Neuronal stem cell (in vitro differentiated cells): ENCODE measurements around the gene ATP4A.
A peak's percentile ranks its signal among the peaks of the same experiment; 100 is the strongest.

Experiments used
- DNase-seq: peaks from one replicate; pipeline ENCODE4 v3.0.0-alpha.2; 2013; ENCODE audit warnings: low spot score
- H2AFZ ChIP-seq: one replicate; pipeline ENCODE4 v1.6.1; 2013; ENCODE audit warnings: mild to moderate bottlenecking, low read length, inconsistent platforms
- H2AK5ac ChIP-seq: 2 replicates; pipeline ENCODE4 v1.6.1; 2013; ENCODE audit warnings: low read depth, mild to moderate bottlenecking, inconsistent platforms, low read length, moderate library complexity, mixed read lengths
- H2BK120ac ChIP-seq: 2 replicates; pipeline ENCODE4 v1.6.1; 2013; ENCODE audit warnings: low read depth, mild to moderate bottlenecking, inconsistent platforms, low read length, moderate library complexity, mixed read lengths
- H2BK12ac ChIP-seq: one replicate; pipeline ENCODE4 v1.6.1; 2013; ENCODE audit warnings: low read length, inconsistent platforms
- H2BK15ac ChIP-seq: 2 replicates; pipeline ENCODE4 v1.6.1; 2013; ENCODE audit warnings: mild to moderate bottlenecking, low read length, inconsistent platforms, mixed read lengths
- H2BK5ac ChIP-seq: one replicate; pipeline ENCODE4 v1.6.1; 2013; ENCODE audit warnings: inconsistent platforms, mild to moderate bottlenecking, low read length, moderate library complexity
- H3K14ac ChIP-seq: one replicate; pipeline ENCODE4 v1.6.1; 2013; ENCODE audit warnings: low read length, inconsistent platforms
- H3K18ac ChIP-seq: 2 replicates; pipeline ENCODE4 v1.6.1; 2013; ENCODE audit warnings: low read length, inconsistent platforms
- H3K23ac ChIP-seq: 2 replicates; pipeline ENCODE4 v1.6.1; 2013; ENCODE audit warnings: low read depth, mild to moderate bottlenecking, mixed read lengths, low read length, inconsistent platforms; ENCODE audit not compliant: poor library complexity
- H3K27ac ChIP-seq: replicated peaks from 3 replicates; pipeline ENCODE4 v1.5.1; 2013; ENCODE audit warnings: low read length, inconsistent platforms
- H3K27me3 ChIP-seq, 3 experiments: 2 replicates each; pipeline ENCODE4 v1.6.1; 2013; ENCODE audit warnings: low read length in 3 of 3, mild to moderate bottlenecking in 2 of 3, inconsistent platforms in 1 of 3, low read depth in 1 of 3, mixed read lengths in 1 of 3, moderate library complexity in 1 of 3; ENCODE audit not compliant: control insufficient read depth in 3 of 3, insufficient read depth in 3 of 3
- H3K36me3 ChIP-seq, 2 donors: replicated peaks in 1 of 2; 2 replicates each; pipeline ENCODE4 v1.6.1; 2013; ENCODE audit warnings: low read length in 2 of 2; ENCODE audit not compliant: control insufficient read depth in 2 of 2, insufficient read depth in 2 of 2
- H3K4ac ChIP-seq: 2 replicates; pipeline ENCODE4 v1.6.1; 2013; ENCODE audit warnings: inconsistent platforms, mild to moderate bottlenecking, low read length, moderate library complexity
- H3K4me1 ChIP-seq, 2 donors: 1 replicate in 1 of 2; 2 replicates in 1 of 2; pipeline ENCODE4 v1.6.1; 2013; ENCODE audit warnings: low read length in 2 of 2, low read depth in 1 of 2; ENCODE audit not compliant: control insufficient read depth in 2 of 2, insufficient read depth in 1 of 2
- H3K4me2 ChIP-seq: one replicate; pipeline ENCODE4 v1.6.1; 2013; ENCODE audit warnings: mild to moderate bottlenecking, low read length, inconsistent platforms; ENCODE audit not compliant: insufficient read depth, poor library complexity, severe bottlenecking
- H3K4me3 ChIP-seq, 2 donors: 2 replicates each; pipeline ENCODE4 v1.5.1; 2013; ENCODE audit warnings: low read length in 2 of 2, mild to moderate bottlenecking in 2 of 2, inconsistent platforms in 1 of 2, moderate library complexity in 1 of 2
- H3K79me1 ChIP-seq: one replicate; pipeline ENCODE4 v1.6.1; 2013; ENCODE audit warnings: low read depth, mild to moderate bottlenecking, inconsistent platforms, low read length, moderate library complexity
- H3K9ac ChIP-seq: one replicate; pipeline ENCODE4 v1.6.1; 2013; ENCODE audit warnings: mild to moderate bottlenecking, low read depth, low read length, inconsistent platforms; ENCODE audit not compliant: poor library complexity
- H3K9me3 ChIP-seq, 2 donors: replicated peaks in 1 of 2; 2 replicates each; pipeline versions ENCODE3 to v1.6.1; 2013; ENCODE audit warnings: low read length in 2 of 2, mild to moderate bottlenecking in 2 of 2, inconsistent platforms in 1 of 2, low read depth in 1 of 2, mixed read lengths in 1 of 2, moderate library complexity in 1 of 2; ENCODE audit not compliant: control insufficient read depth in 2 of 2, insufficient read depth in 1 of 2
- H4K8ac ChIP-seq: one replicate; pipeline ENCODE4 v1.6.1; 2013; ENCODE audit warnings: low read depth, mild to moderate bottlenecking, inconsistent platforms, low read length, moderate library complexity
- H4K91ac ChIP-seq: one replicate; pipeline ENCODE4 v1.6.1; 2013; ENCODE audit warnings: low read length, low read depth, mild to moderate bottlenecking, inconsistent platforms; ENCODE audit not compliant: poor library complexity
- WGBS, 2 donors: extraction: QIAGEN DNeasy Blood & Tissue Kit; methylation state at CpG; one replicate each; pipeline ENCODE4 v1.1.7; 2013; ENCODE audit warnings: missing lambda C conversion rate in 2 of 2, mixed read lengths in 1 of 2; ENCODE audit not compliant: insufficient read length in 2 of 2, insufficient replicate concordance in 1 of 2; ENCODE audit errors: extremely low coverage in 2 of 2; 5-methylcytosine and 5-hydroxymethylcytosine counted together

ATP4A gene

GRCh38 chr19:35528218-35529038 lies 35.0 kb downstream of the ATP4A start, which contains the start of gene SBSN:
Gene SBSN, minus strand, starts transcription at chr19:35528311. Its CDS starts 30 bp downstream, at chr19:35528281.
- H4K91ac ChIP-seq: no peak within 1 kb of the TSS
- peak within 1 kb of the TSS; percentile 49 for H3K14ac ChIP-seq
- DNase-seq: no peak
- H3K4ac ChIP-seq: no peak within 1 kb of the TSS
- H2AK5ac ChIP-seq: no peak within 1 kb of the TSS
- peak within 1 kb of the TSS; percentile 30 for H3K18ac ChIP-seq
- H3K27me3 ChIP-seq: peaks cover 0 to 53% (median 4%) of the 10 kb centered on the region in 3 experiments
- no peak within 1 kb of the TSS for H3K4me3 ChIP-seq
- H3K4me2 ChIP-seq: no peak within 1 kb of the TSS
- no peak within 1 kb of the TSS for H2BK5ac ChIP-seq
- no peak within 1 kb of the TSS for H2BK12ac ChIP-seq
- H4K8ac ChIP-seq: no peak within 1 kb of the TSS
- no peak within 1 kb of the TSS for H2AFZ ChIP-seq
- H3K9me3 ChIP-seq: peaks cover 0 to 2% of the 10 kb centered on the region in 2 donors
- WGBS, 2 donors: no CpG with 5 or more reads among the region's 11 CpGs
- no peak within 1 kb of the TSS for H2BK120ac ChIP-seq
- no peak within 1 kb of the TSS for H3K27ac ChIP-seq
- peak within 1 kb of the TSS; percentile 37 for H3K23ac ChIP-seq
- H3K9ac ChIP-seq: no peak within 1 kb of the TSS
- peak within 1 kb of the TSS; percentile 72 for H2BK15ac ChIP-seq
- no peaks in the 10 kb centered on the region for H3K79me1 ChIP-seq
- no peaks in the 10 kb centered on the region for H3K36me3 ChIP-seq
- peaks cover 0 to 15% of the 10 kb centered on the region in 2 donors for H3K4me1 ChIP-seq

DNA sequence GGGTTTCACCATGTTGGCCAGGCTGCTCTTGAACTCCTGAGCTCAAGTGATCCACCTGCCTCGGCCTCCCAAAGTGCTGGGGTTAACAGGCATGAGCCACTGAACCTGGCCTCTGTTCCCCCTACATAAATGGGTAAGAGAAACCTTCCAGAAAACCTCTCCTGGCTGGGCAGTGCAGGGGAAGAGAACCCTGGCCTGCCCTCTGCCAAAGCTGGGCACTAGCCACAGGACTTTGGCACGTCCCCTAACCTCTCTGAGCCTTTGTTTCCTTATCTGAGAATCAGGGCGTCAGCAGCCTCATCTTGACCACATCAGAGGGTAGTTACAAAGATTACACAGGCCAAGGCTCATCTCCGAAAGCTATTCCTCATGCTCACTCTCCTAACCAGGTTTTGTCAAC lies 37.6 kb downstream of the ATP4A start:
- Histone ChIP-seq H3K4me1 (peaks cover 6 to 11% of the 10 kb centered on the region in 2 donors), H3K23ac (no peak overlapping the region), H3K36me3 (no peaks in the 10 kb centered on the region), H3K79me1 (no peaks in the 10 kb centered on the region), H2BK12ac (no peak overlapping the region), H2AFZ (no peak overlapping the region), H2BK15ac (no peak overlapping the region), H3K14ac (no peak overlapping the region), H3K27ac (no peak overlapping the region), H3K4ac (no peak overlapping the region), H3K27me3 (peaks cover 0 to 62% (median 0%) of the 10 kb centered on the region in 3 experiments), H2BK120ac (no peak overlapping the region), H2AK5ac (no peak overlapping the region), H3K4me3 (no peak overlapping the region), H3K9me3 (no peaks in the 10 kb centered on the region), H3K18ac (no peak overlapping the region), H2BK5ac (no peak overlapping the region), H3K9ac (no peak overlapping the region), H4K8ac (no peak overlapping the region), H4K91ac (no peak overlapping the region), H3K4me2 (no peak overlapping the region)
- no peak for DNase-seq
- no CpG with 5 or more reads among the region's 4 CpGs for WGBS, 2 donors

- no peaks in the 10 kb centered on the region for H3K9me3 ChIP-seq
- no peak overlapping the region for H3K23ac ChIP-seq
- no peak for DNase-seq
- H3K14ac ChIP-seq: peak overlapping the region; percentile 84
- peak overlapping the region; percentile 20 for H2BK15ac ChIP-seq
- no peak overlapping the region for H4K8ac ChIP-seq
- H2BK120ac ChIP-seq: no peak overlapping the region
- H3K36me3 ChIP-seq: no peaks in the 10 kb centered on the region
- H3K18ac ChIP-seq: peak overlapping the region; percentile 85
- H3K4ac ChIP-seq: no peak overlapping the region
- no CpG with 5 or more reads among the region's 11 CpGs for WGBS, 2 donors
- H2AK5ac ChIP-seq: no peak overlapping the region
- no peaks in the 10 kb centered on the region for H3K79me1 ChIP-seq
- H2BK5ac ChIP-seq: no peak overlapping the region
- peaks cover 6 to 11% of the 10 kb centered on the region in 2 donors for H3K4me1 ChIP-seq
- H2AFZ ChIP-seq: peak overlapping the region; percentile 12
- peak overlapping the region; percentile 51 for H3K9ac ChIP-seq
- no peak overlapping the region for H3K4me3 ChIP-seq
- H2BK12ac ChIP-seq: no peak overlapping the region
- no peak overlapping the region for H4K91ac ChIP-seq
- peaks cover 0 to 62% (median 0%) of the 10 kb centered on the region in 3 experiments for H3K27me3 ChIP-seq
- no peak overlapping the region for H3K27ac ChIP-seq
- no peak overlapping the region for H3K4me2 ChIP-seq
Measured at GRCh38 chr19:35524181-35524837, 39.1 kb downstream of the ATP4A start.

DNA sequence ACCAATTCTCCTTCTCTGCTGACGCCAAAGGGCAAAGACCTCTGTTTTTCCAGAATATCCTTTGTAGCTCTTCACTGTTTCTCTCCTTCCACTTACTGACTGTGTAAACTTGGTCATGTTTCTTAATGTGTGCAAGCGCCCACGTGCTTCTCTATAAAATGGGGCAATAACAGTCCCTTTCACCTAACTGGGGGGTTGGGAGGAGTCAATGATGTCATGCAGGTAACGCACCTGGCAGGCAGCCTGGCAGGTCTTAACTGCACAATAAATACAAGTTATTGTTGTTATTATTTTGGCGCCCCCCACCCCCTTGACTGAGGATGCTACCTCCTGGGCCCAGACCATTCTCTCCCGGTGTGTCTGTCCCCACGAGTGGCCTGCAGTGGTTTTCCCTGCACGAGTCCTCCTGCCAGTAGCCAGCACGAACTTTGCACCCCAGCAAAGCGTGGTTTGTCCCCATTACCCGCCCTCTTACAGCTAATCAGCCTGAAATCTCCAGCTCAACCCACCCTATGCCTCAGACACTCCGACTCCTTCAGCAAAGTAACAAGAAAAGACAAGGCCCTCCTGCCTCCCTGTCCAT lies 40.6 kb downstream of the ATP4A start:
- H3K27ac ChIP-seq: no peak overlapping the region
- H3K36me3 ChIP-seq: no peaks in the 10 kb centered on the region
- WGBS, 2 donors: no CpG with 5 or more reads among the region's 12 CpGs
- H2AFZ ChIP-seq: no peak overlapping the region
- peaks cover 0 to 51% (median 0%) of the 10 kb centered on the region in 3 experiments for H3K27me3 ChIP-seq
- no peak overlapping the region for H2BK12ac ChIP-seq
- no peak overlapping the region for H2AK5ac ChIP-seq
- H3K79me1 ChIP-seq: no peaks in the 10 kb centered on the region
- no peak overlapping the region for H2BK120ac ChIP-seq
- H2BK5ac ChIP-seq: no peak overlapping the region
- no peak overlapping the region for H3K18ac ChIP-seq
- H3K9ac ChIP-seq: no peak overlapping the region
- H3K4me3 ChIP-seq: no peak overlapping the region
- H3K4me1 ChIP-seq: peaks cover 6 to 11% of the 10 kb centered on the region in 2 donors
- H3K14ac ChIP-seq: no peak overlapping the region
- H3K9me3 ChIP-seq: no peaks in the 10 kb centered on the region
- H3K23ac ChIP-seq: no peak overlapping the region
- H4K91ac ChIP-seq: no peak overlapping the region
- no peak for DNase-seq
- H3K4ac ChIP-seq: no peak overlapping the region
- no peak overlapping the region for H4K8ac ChIP-seq
- H3K4me2 ChIP-seq: no peak overlapping the region
- no peak overlapping the region for H2BK15ac ChIP-seq
